ENCODE results near the gene SYNE1. TPM values are rescaled to one million over a fixed set of nuclear protein-coding genes. Genes with fewer than 3 reads are reported as not detected.

Gene SYNE1
- total RNA-seq, 1 experiment from 2014 or later = 23.0 TPM

- ChIA-PET POLR2A (no interaction called here), CTCF (no interaction called here)
- BruUV-seq (replicated peaks) = no TSS peak
- Mint-ChIP-seq H3K4me1 (ENCODE audit: low read depth, unreplicated experiment) (peaks cover 18% of the 10 kb centered on the region), H3K27me3 (ENCODE audit: insufficient read depth, unreplicated experiment) (no peaks in the 10 kb centered on the region), H3K9me3 (ENCODE audit: unreplicated experiment) (peaks cover 10% of the 10 kb centered on the region), H3K36me3 (ENCODE audit: insufficient read depth, unreplicated experiment) (peaks cover 27% of the 10 kb centered on the region), H3K4me3 (ENCODE audit: unreplicated experiment) (no peak overlapping the region), H3K27ac (ENCODE audit: unreplicated experiment) (no peak overlapping the region)
- Histone ChIP-seq H3K27me3 (replicated peaks; ENCODE audit: control insufficient read depth, insufficient read depth, low read length) (no peaks in the 10 kb centered on the region), H3K4me1 (peaks cover 16% of the 10 kb centered on the region), H3K36me3 (ENCODE audit: control insufficient read depth, insufficient read depth, low read length) (no peaks in the 10 kb centered on the region), H3K4me3 (ENCODE audit: low read depth, low read length) (no peak overlapping the region), H3K9me3 (no peaks in the 10 kb centered on the region)
- intact Hi-C loops (cut with micrococcal nuclease; ENCODE audit: unreplicated experiment) = loop anchor here (5.0 kb wide), 1 partner anchor 857 kb away; the partner anchor contains the start of gene RMND1
- TF ChIP-seq CTCF (IDR thresholded peaks at IDR 0.05; ENCODE audit: insufficient read depth in 1 of 2, low read depth in 1 of 2, low read length in 1 of 2, severe bottlenecking in 1 of 2, unreplicated experiment in 1 of 2) = no peak
- DNase-seq = no peak
Observed at GRCh38 chr6:152309648-152310047, 327.5 kb downstream of the SYNE1 start.

- Mint-ChIP-seq H3K4me1 (ENCODE audit: low read depth, unreplicated experiment) (peaks cover 12% of the 10 kb centered on the region), H3K27ac (ENCODE audit: unreplicated experiment) (no peak overlapping the region), H3K36me3 (ENCODE audit: insufficient read depth, unreplicated experiment) (peaks cover 20% of the 10 kb centered on the region), H3K9me3 (ENCODE audit: unreplicated experiment) (peaks cover 10% of the 10 kb centered on the region), H3K4me3 (ENCODE audit: unreplicated experiment) (no peak overlapping the region), H3K27me3 (ENCODE audit: insufficient read depth, unreplicated experiment) (no peaks in the 10 kb centered on the region)
- Histone ChIP-seq H3K36me3 (ENCODE audit: control insufficient read depth, insufficient read depth, low read length) (no peaks in the 10 kb centered on the region), H3K9me3 (no peaks in the 10 kb centered on the region), H3K4me3 (ENCODE audit: low read depth, low read length) (no peak overlapping the region), H3K27me3 (replicated peaks; ENCODE audit: control insufficient read depth, insufficient read depth, low read length) (no peaks in the 10 kb centered on the region), H3K4me1 (peaks cover 12% of the 10 kb centered on the region)
- intact Hi-C loops (cut with micrococcal nuclease; ENCODE audit: unreplicated experiment) = no loop called here
- CTCF ChIA-PET = no interaction called here
- POLR2A ChIA-PET = no interaction called here
- no TSS peak for BruUV-seq (replicated peaks)
- no peak for TF ChIP-seq CTCF (IDR thresholded peaks at IDR 0.05; ENCODE audit: insufficient read depth in 1 of 2, low read depth in 1 of 2, low read length in 1 of 2, severe bottlenecking in 1 of 2, unreplicated experiment in 1 of 2)
- no peak for DNase-seq
Observed at GRCh38 chr6:152309006-152309405, 328.2 kb downstream of the SYNE1 start.

DNA sequence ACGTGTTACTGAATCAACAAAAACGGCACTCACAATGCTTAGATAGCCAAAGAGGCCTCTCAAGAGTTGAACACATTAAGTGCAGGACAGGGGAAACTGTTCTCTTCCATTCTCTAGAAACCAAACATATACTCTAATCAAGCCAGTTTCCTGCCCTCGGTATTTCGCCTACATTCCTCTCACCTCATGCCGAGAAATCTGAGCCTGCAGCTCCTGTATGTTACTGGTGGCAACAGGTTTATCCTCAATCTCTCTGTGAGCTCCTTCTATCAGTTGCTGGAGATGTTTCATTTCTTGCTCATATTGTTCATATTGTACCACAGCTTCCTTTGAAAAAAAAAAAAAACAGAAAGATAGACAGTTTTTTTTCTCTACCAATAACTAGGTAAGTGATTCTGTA, 328.9 kb downstream of the SYNE1 start:
- Histone ChIP-seq H3K9me3 (no peaks in the 10 kb centered on the region), H3K27me3 (replicated peaks; ENCODE audit: control insufficient read depth, insufficient read depth, low read length) (no peaks in the 10 kb centered on the region), H3K4me1 (peaks cover 7% of the 10 kb centered on the region), H3K36me3 (ENCODE audit: control insufficient read depth, insufficient read depth, low read length) (no peaks in the 10 kb centered on the region), H3K4me3 (ENCODE audit: low read depth, low read length) (no peak overlapping the region)
- TF ChIP-seq CTCF (IDR thresholded peaks at IDR 0.05; ENCODE audit: insufficient read depth in 1 of 2, low read depth in 1 of 2, low read length in 1 of 2, severe bottlenecking in 1 of 2, unreplicated experiment in 1 of 2) = no peak
- H3K27ac Mint-ChIP-seq (ENCODE audit: unreplicated experiment) = no peak overlapping the region
- POLR2A ChIA-PET = no interaction called here
- no TSS peak for BruUV-seq (replicated peaks)
- CTCF ChIA-PET = no interaction called here
- peaks cover 7% of the 10 kb centered on the region for H3K4me1 Mint-ChIP-seq (ENCODE audit: low read depth, unreplicated experiment)
- peaks cover 14% of the 10 kb centered on the region for H3K36me3 Mint-ChIP-seq (ENCODE audit: insufficient read depth, unreplicated experiment)
- peaks cover 10% of the 10 kb centered on the region for H3K9me3 Mint-ChIP-seq (ENCODE audit: unreplicated experiment)
- no peaks in the 10 kb centered on the region for H3K27me3 Mint-ChIP-seq (ENCODE audit: insufficient read depth, unreplicated experiment)
- intact Hi-C loops (cut with micrococcal nuclease; ENCODE audit: unreplicated experiment) = no loop called here
- no peak for DNase-seq
- no peak overlapping the region for H3K4me3 Mint-ChIP-seq (ENCODE audit: unreplicated experiment)

All from Caco-2 (cell line).